ENCODE results near the gene REXO5.

DNA sequence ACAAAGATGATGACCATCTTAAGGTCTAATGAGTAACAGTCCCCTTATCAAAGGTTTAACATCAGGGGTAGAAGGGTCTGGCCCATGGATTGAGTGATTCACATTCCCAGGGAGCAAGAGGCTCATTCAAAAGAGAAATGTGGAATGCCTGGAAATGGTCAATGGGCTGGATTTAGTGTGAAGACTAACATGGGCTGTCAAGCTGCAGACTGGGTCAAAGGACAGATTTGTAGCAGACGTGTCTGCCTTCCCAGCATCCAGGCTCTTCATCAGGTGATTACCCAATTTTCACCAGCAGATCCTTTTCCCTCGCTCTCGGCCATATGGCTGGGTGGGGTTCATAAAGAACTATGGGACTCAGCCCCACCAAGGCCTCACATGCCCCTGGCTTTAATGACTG, 67.0 kb downstream of the REXO5 start:
- no peak for TF ChIP-seq ARNTL (CRISPR knock-in tag; IDR thresholded peaks at IDR 0.05; ENCODE audit: borderline replicate concordance, low read depth)
- TF ChIP-seq, protein P1, sequence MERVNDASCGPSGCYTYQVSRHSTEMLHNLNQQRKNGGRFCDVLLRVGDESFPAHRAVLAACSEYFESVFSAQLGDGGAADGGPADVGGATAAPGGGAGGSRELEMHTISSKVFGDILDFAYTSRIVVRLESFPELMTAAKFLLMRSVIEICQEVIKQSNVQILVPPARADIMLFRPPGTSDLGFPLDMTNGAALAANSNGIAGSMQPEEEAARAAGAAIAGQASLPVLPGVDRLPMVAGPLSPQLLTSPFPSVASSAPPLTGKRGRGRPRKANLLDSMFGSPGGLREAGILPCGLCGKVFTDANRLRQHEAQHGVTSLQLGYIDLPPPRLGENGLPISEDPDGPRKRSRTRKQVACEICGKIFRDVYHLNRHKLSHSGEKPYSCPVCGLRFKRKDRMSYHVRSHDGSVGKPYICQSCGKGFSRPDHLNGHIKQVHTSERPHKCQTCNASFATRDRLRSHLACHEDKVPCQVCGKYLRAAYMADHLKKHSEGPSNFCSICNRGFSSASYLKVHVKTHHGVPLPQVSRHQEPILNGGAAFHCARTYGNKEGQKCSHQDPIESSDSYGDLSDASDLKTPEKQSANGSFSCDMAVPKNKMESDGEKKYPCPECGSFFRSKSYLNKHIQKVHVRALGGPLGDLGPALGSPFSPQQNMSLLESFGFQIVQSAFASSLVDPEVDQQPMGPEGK (CRISPR knock-in tag; IDR thresholded peaks at IDR 0.05; ENCODE audit: borderline replicate concordance), result no peak
- TF ChIP-seq CSDC2 (CRISPR knock-in tag; IDR thresholded peaks at IDR 0.05), result no peak
- TF ChIP-seq ESRRG (CRISPR knock-in tag; IDR thresholded peaks at IDR 0.05), result no peak
- TF ChIP-seq RARB (CRISPR knock-in tag; IDR thresholded peaks at IDR 0.05), result no peak
- no peak for TF ChIP-seq ZNF70 (CRISPR knock-in tag; IDR thresholded peaks at IDR 0.05)
- no peak for TF ChIP-seq BACH2 (CRISPR knock-in tag; IDR thresholded peaks at IDR 0.05; ENCODE audit: borderline replicate concordance)
- TF ChIP-seq PPARA (CRISPR knock-in tag; IDR thresholded peaks at IDR 0.05; ENCODE audit: borderline replicate concordance), result no peak

All from SK-N-SH treated with all-trans-retinoic acid at 6 μM for 48 hours (cell line).